ENCODE results near the gene ALDH3B1.

The ALDH3B1 gene

GRCh38 chr11:68061508-68061907 is 51.4 kb downstream of the ALDH3B1 start:
- in situ Hi-C loops (cut with MboI; ENCODE audit: low sequenced_read_pairs) = no loop called here

DNA sequence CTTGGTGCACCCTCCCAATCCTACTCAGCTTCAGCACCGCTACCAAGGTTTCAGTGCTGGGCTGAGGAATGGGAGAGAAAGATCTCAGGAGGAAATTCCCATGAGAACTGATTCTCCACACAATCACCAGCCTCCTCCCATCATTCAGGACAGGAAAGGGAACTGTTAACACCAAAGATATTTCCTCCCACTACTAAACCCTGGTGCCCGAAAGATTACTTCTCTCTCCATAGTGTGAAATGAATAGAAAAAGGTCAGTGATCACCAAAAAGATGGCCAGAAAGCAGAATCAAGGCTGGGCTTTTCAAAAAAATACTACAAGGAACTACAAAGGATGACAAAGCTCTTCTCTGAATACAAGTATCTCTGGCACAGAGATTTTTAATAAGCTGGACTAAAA is 54.8 kb downstream of the ALDH3B1 start:
- in situ Hi-C loops (cut with MboI; ENCODE audit: low sequenced_read_pairs) = no loop called here

DNA sequence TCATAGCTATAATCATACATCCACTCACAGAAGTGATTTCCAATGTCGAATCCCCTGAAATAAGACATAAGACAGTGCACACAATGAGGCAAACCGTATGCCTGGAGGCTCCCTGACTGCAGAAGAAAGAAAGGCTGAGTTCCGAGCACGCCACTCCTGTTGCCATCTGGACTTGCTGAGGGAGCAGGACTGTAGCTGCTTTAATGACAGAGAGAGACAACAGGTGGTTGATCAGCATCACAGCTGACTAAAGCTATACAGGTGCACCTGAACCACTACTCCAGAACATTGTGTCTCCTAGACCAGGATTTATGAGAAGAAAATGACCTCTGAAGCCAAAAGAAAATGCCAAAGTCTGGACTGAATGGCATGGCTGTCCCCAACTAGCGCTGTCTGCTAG is 55.7 kb downstream of the ALDH3B1 start:
- in situ Hi-C loops (cut with MboI; ENCODE audit: low sequenced_read_pairs) = no loop called here

GRCh38 chr11:68066742-68067141 is 56.6 kb downstream of the ALDH3B1 start:
- in situ Hi-C loops (cut with MboI; ENCODE audit: low sequenced_read_pairs) = no loop called here

DNA sequence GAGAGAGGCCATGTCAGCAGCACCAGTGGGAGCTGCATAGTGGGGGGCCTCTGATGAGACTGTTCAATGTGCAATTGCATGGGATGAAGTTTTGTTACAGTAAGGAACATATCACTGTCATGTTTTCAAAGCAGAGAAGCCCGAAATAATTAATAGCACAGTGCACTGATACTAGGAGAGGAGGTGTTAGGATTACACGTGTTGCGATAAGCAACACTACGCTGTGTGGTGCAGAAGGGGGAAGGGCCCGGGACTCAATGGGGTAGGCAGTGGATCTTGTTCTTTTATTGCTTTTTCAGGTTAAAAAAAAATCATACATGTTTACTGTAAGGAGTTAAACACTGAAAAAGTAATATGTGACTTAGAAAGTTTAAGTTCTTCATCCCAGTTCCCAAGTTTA is 57.9 kb downstream of the ALDH3B1 start:
- in situ Hi-C loops (cut with MboI; ENCODE audit: low sequenced_read_pairs) = no loop called here

DNA sequence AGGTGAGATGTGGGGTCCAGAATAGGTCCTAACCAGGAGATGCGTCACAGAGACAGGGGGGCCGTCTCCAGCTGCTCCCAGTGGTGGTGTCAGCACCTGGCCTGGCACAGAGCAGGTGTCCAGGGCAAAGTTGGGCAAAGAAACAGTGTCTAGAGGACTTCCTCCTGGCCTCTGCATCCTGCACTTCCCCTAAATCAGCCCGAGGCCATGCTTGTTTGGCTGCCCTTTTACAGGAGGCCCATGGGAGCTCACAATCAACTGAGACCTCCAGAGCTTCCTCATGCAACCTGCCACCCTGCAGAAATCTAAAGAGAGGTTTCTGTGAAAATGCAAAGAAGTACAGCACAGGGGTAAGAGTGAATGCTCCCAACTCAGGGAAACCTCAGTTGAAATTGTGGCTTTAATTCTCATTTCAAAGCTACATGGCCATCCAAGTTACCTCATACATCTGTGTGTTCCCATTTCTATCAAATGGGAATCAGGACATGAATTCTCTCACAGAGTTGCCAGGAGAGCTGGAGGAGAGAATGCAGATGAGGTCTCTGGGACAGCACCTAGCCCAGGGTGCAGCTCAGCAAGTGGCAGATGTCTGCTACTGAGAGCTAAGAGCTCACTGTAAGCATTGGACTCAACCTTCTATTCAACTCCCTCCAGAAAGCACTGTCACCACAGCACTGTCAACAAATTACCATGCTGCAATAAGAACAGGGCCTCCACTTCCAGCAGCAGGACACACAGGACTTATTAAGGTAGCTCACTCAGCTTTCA is 61.3 kb downstream of the ALDH3B1 start:
- in situ Hi-C loops (cut with MboI; ENCODE audit: low sequenced_read_pairs) = no loop called here

- in situ Hi-C loops (cut with MboI; ENCODE audit: low sequenced_read_pairs) = no loop called here
Measured at GRCh38 chr11:68074584-68075352, 64.6 kb downstream of the ALDH3B1 start.

- in situ Hi-C loops (cut with MboI; ENCODE audit: low sequenced_read_pairs) = no loop called here
Measured at GRCh38 chr11:68076371-68077042, 66.4 kb downstream of the ALDH3B1 start.

DNA sequence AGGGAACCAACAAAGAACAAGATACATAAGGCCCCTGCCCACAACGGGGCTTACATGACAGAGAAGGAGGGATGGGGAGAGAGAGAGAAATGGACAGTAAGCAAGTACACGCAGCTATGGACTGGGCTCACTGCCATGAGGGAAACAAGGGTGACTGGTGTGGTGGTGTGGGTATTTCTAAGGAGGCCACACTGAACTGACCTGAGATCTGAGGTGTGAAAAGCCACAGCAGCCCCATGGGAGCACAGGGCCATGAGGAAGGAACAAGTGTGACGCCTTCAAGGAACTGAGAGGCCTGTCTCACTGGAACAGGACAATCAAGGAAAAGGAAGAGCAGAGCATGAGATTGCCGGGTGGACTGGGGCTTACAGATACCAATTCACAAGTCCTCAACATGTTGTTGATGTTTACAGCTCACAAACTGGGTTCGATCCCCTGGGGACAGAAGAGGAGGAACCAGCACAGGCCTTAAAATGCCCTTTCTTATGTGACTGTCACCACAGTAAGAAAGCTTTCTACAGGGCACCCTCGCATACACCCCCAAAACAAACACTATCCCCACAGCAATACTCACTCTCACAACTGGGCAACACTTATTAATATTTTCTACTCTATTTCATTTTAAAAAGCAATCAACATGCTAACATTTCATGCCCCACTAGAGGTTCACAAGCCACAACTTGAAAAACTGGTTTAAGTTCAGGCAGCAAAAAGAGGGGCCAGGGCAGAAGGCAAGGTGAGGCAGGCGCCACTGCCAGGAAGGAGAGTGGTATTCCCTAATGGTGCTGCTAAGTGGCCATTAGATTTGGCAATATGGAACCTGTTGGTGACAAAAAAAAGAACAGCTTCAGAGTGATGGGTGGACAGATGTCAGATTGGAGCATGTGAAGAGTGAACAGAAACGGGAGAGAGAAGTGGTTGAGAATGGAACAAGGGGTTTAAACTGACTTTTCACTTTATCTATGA is 67.8 kb downstream of the ALDH3B1 start:
- in situ Hi-C loops (cut with MboI; ENCODE audit: low sequenced_read_pairs) = no loop called here

Measured in HL-60/S4 (cell line).